ENCODE results near the gene RGS3.

The RGS3 gene

GRCh38 chr9:113621309-113621791 is 157.8 kb downstream of the RGS3 start:
- TF ChIP-seq, protein P1, sequence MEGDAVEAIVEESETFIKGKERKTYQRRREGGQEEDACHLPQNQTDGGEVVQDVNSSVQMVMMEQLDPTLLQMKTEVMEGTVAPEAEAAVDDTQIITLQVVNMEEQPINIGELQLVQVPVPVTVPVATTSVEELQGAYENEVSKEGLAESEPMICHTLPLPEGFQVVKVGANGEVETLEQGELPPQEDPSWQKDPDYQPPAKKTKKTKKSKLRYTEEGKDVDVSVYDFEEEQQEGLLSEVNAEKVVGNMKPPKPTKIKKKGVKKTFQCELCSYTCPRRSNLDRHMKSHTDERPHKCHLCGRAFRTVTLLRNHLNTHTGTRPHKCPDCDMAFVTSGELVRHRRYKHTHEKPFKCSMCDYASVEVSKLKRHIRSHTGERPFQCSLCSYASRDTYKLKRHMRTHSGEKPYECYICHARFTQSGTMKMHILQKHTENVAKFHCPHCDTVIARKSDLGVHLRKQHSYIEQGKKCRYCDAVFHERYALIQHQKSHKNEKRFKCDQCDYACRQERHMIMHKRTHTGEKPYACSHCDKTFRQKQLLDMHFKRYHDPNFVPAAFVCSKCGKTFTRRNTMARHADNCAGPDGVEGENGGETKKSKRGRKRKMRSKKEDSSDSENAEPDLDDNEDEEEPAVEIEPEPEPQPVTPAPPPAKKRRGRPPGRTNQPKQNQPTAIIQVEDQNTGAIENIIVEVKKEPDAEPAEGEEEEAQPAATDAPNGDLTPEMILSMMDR (IDR thresholded peaks at IDR 0.05; ENCODE audit: low read depth, low read length), result no peak

GRCh38 chr9:113621980-113622379 is 158.5 kb downstream of the RGS3 start:
- H3K4me3 ChIP-seq (ENCODE audit: low read depth, low read length), result no peak overlapping the region
- TF ChIP-seq, protein P1 (IDR thresholded peaks at IDR 0.05; ENCODE audit: low read depth, low read length), result no peak

More at GRCh38 chr9:113621309-113621791, 157.8 kb downstream of the RGS3 start:
- H3K4me3 ChIP-seq (ENCODE audit: low read depth, low read length), result no peak overlapping the region

DNA sequence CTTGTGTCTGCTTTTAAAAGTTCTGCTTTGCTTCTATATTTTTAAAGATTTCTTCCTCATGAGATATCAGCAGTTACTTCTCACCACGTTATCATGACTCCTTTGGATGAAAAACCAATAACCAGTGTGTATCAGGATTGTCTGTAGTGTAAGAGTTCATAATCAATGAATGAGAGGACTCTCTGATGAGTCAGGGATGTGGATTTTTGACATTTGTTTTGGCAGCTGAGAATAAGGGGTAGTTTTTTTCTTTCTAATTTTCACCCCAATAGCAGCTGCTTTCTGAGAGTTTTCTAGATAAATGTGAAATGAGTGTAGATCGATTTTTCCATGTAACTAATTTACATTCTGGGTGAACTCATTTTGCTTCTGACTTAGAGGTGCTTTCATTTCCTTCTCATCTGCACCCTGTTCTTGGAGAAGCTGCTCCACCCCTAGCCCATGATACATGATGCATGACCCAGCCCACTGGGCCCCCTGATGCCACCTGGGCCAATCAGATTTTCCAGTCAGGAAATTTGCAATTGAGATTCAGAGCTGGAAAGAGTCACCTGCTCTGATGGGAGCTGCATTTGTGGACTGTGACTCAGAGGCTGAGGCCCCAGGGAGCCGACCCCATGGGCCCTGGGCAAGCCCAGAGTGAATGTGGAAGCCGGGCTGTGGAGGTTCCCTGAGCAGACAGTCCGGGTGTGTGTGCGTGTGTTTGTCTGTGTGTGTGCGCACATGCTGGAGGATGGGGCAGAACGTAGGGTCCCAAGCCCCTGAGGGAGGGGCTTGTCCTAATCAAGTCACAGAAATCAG is 159.3 kb downstream of the RGS3 start:
- TF ChIP-seq, protein P1 (IDR thresholded peaks at IDR 0.05; ENCODE audit: low read depth, low read length), result no peak

DNA sequence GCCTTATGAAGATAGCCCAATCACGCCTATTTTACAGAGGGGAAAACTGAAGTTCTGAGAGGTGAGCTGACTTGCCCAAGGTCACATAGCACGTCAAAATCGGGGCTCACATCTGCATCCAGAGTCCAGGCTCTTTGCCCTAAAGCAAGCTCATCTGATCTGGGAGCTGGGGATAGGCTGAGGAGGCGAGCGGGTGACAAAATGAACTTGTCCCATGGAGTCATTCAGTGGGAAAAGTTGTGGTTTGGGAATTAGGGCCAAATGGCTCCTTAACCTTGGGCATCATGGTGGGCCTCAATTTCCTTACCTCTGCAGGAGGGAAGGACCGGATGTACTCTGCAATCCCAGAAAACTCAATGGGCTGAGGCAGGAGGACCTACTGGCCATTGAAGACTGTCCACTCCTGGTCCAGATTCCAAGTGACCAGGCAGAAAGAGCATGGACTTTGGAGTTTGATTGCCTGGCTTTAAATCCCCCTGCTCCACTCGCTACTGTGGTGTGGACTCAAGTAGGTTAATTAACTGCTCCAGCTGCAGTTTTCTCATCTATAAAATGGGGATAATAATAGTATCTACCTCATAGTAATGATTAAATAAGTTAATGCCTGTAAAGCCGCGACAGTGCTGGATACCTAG is 160.4 kb downstream of the RGS3 start:
- H3K4me3 ChIP-seq (ENCODE audit: low read depth, low read length), result no peak overlapping the region
- TF ChIP-seq, protein P1 (IDR thresholded peaks at IDR 0.05; ENCODE audit: low read depth, low read length), result no peak

More for the DNA sequence above, 159.3 kb downstream of the RGS3 start:
- no peak overlapping the region for H3K4me3 ChIP-seq (ENCODE audit: low read depth, low read length)

DNA sequence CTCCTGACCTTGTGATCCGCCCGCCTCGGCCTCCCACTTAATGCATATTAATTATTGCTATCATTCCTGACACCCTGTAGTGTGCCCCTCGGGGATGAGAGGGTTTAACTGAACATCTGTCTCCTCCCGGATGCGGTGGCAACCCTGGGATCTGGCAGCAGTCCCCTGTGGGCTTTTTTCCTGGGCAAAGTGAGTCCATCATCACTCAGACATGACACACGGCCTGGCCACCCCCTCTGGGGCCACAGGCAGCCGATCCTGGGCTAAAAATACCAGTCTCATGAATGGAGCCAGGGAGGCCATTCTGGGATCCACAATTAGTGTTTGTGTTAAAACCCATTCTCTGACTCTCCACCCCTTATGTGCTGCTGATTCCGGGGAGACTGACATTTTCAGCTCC is 161.2 kb downstream of the RGS3 start:
- H3K4me3 ChIP-seq (ENCODE audit: low read depth, low read length), result no peak overlapping the region
- TF ChIP-seq, protein P1 (IDR thresholded peaks at IDR 0.05; ENCODE audit: low read depth, low read length), result no peak

DNA sequence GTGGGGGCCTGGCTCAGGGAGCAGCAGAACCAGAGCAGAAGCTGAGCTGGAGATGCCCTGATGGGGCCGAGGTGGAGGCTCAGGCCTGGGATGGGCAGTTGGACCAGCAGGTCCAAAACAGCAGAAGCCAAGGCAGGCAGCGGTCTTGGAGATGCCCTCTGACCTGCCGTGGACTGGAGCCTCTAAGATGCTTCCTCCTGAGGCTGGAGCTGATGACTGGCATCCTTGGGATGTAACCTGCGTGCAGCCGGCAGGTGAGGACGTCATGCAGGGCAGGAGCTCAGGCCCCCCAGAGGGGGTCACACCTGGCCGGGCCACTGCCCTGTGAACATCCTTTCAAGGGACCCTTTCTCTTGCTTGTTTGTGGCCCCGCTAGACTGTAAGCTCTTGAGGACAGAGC is 162.0 kb downstream of the RGS3 start:
- no peak overlapping the region for H3K4me3 ChIP-seq (ENCODE audit: low read depth, low read length)
- TF ChIP-seq, protein P1 (IDR thresholded peaks at IDR 0.05; ENCODE audit: low read depth, low read length), result no peak

Data from WI38 (cell line).